HG02571 (cell line): ENCODE results near the gene U2AF1L4.
A peak's percentile ranks its signal among the peaks of the same experiment; 100 is the strongest.

Experiments used
- ATAC-seq: cut with Tn5 transposase; IDR thresholded peaks from one replicate; pipeline ENCODE4 v1.9.1; 2021; ENCODE audit warnings: mild to moderate bottlenecking, moderate library complexity; ENCODE audit not compliant: unreplicated experiment

U2AF1L4 gene

DNA sequence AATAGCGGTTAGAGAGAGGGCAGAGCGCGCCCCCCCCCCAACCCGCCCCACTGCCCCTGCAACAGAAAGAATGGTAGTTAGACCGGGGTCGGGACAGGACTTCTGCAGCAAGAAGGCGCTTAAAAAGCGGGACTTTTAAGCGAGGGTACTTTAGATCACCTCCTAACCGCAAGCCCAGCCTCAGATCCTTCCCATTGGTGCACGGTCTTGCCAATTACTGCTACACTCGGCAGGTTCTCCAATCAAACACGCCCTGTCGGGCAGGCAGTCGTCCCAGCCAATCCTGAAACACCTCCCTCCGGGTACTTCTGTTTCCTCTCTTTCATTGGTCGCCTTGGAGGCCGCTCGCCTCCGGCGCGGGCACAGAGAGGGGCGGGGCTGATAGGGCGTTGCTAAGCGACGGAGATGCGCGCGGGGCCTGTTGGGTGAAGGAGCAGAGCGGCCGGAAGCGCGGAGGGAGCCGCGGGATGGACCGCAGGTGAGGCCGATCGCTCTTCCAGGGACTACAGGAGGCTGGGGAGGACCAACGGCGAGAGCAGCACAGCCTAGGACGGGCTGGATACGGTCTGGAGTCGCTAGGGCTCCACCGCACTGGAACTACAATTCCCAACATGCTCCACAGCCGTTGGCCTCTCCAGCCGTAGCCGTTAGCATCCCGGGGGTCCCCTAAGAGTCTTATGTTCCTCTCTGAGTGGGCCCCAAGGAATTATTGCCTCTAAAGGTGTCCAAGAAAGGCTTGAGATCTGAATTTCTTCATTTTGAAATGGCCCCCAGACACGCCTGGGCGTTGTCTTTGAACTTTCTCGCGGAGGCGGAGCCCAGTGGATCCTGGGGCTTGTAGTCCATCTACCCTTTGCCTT is 12.8 kb upstream of the U2AF1L4 start, which contains the start of gene PROSER3:
TSS of gene PROSER3 (plus strand) at position 428 of the 860 bp plus-strand sequence. CDS start at position 468, 40 bp downstream.
- peak; percentile 95 for ATAC-seq

GRCh38 chr19:35757231-35757748 is 12.1 kb upstream of the U2AF1L4 start:
- ATAC-seq = no peak

DNA sequence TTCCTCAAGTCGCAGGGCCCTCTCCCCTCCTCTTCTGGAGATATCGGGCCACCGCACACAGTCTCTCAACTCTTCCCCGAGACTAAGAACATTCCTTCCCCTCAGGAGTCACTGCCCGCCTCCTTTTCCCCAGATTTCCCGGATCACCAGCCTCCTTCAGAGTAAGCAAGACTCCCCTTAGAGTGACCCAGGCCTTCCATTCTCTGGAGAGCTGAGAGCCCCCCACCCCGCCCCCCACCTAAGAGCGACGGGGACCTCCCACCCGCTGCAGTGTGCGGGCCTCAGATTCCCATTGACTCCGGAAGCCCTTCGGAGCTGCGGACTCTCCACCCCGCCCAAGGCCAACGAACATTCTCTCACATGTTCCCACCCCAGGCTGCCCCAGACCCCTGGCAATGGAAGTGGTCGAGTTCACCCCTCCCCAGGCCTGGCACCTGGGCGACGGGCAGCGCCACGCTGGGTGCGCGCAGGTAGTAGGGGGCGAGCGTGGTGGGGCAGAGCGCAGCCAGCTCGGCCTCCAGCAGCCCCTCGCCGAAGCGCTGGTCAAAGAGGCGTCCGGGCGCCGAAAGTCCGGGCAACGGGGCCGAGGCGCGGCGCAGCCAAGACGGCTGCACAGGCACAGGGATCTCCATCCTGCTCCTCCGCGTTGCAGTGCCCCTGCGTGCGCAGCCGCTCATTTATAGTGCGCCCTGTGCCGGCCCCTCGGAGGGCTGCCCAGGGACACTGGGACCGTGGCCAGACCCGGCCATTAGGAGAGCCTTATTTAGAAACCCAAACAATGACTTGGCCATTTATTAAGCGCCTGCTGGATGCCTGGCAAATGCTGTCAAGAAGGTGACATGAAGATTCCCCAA is 11.4 kb upstream of the U2AF1L4 start, which contains the start of gene HSPB6:
TSS of gene HSPB6 (minus strand) at position 653 of the 854 bp plus-strand sequence. CDS start at position 632, 21 bp downstream.
- no peak for ATAC-seq

GRCh38 chr19:35755550-35756376 is 10.5 kb upstream of the U2AF1L4 start:
- ATAC-seq = no peak

GRCh38 chr19:35755131-35755549 is 9.9 kb upstream of the U2AF1L4 start:
- ATAC-seq = no peak

- ATAC-seq = no peak
These were observed 9.3 kb upstream of the U2AF1L4 start for GRCh38 chr19:35754370-35755130.

GRCh38 chr19:35753634-35754369 is 8.6 kb upstream of the U2AF1L4 start:
- no peak for ATAC-seq

GRCh38 chr19:35752746-35753350 is 7.6 kb upstream of the U2AF1L4 start:
- no peak for ATAC-seq

GRCh38 chr19:35751839-35752745 is 6.9 kb upstream of the U2AF1L4 start:
- no peak for ATAC-seq

DNA sequence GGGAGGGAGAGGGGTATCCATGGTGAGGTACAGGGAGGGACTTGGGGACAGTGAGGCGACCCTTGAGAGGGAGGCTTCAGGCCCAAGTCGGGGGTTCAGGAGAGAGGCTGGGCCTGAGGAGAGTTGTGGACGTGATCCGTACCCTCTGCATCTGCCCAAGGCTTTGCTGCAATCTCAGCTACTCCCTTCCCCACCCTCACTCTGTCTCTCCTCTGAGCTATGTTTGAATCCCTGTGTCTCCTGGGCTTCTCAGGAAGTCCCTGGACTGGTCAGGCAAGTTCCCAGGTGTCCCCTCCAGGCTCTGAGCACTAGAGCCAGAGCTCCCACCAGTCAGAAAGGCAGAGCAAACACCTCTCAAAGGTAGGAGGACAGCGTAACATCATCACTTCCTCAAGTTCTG is 4.9 kb upstream of the U2AF1L4 start:
- ATAC-seq = no peak

- peak; percentile 55 for ATAC-seq
These were observed 3.1 kb upstream of the U2AF1L4 start, which contains the start of gene LIN37 for GRCh38 chr19:35748106-35749020. Gene LIN37 (plus strand): TSS chr19:35748576. CDS start chr19:35748725, 149 bp downstream.

DNA sequence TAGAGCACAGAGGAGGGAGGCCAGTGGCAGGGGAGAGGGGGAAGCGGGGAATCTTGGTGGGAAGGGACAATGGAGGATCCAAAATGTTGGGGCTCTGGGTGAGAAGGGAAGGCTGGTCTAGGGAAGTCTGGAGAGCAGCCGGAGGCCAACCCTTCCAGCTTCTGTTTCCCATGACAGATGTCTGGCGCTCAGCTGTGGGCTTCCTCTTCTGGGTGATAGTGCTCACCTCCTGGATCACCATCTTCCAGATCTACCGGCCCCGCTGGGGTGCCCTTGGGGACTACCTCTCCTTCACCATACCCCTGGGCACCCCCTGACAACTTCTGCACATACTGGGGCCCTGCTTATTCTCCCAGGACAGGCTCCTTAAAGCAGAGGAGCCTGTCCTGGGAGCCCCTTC is 1.3 kb upstream of the U2AF1L4 start:
- no peak for ATAC-seq

- no peak for ATAC-seq
These were observed 857 bp upstream of the U2AF1L4 start for GRCh38 chr19:35746087-35746462.

- ATAC-seq = peak; percentile 39
These were observed 539 bp downstream of the U2AF1L4 start for GRCh38 chr19:35744430-35745327.

GRCh38 chr19:35743640-35744429 is 1.4 kb downstream of the U2AF1L4 start:
- no peak for ATAC-seq
